ENCODE measurements around the gene CACNG3. TPM values are rescaled to one million over a fixed set of nuclear protein-coding genes. Genes with fewer than 3 reads are reported as not detected.

CACNG3 gene
- total RNA-seq, 1 donor from 2014 or later, result not detected

- H3K27me3 ChIP-seq (ENCODE audit: control insufficient read depth, insufficient read depth, low read length), result no peaks in the 10 kb centered on the region
- no peak for DNase-seq (ENCODE audit: low read depth)
- H3K4me3 ChIP-seq (ENCODE audit: low read depth, low read length), result no peak overlapping the region
- no peaks in the 10 kb centered on the region for H3K36me3 ChIP-seq (ENCODE audit: control insufficient read depth, insufficient read depth, low read length)
- TF ChIP-seq, protein P1, sequence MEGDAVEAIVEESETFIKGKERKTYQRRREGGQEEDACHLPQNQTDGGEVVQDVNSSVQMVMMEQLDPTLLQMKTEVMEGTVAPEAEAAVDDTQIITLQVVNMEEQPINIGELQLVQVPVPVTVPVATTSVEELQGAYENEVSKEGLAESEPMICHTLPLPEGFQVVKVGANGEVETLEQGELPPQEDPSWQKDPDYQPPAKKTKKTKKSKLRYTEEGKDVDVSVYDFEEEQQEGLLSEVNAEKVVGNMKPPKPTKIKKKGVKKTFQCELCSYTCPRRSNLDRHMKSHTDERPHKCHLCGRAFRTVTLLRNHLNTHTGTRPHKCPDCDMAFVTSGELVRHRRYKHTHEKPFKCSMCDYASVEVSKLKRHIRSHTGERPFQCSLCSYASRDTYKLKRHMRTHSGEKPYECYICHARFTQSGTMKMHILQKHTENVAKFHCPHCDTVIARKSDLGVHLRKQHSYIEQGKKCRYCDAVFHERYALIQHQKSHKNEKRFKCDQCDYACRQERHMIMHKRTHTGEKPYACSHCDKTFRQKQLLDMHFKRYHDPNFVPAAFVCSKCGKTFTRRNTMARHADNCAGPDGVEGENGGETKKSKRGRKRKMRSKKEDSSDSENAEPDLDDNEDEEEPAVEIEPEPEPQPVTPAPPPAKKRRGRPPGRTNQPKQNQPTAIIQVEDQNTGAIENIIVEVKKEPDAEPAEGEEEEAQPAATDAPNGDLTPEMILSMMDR (IDR thresholded peaks at IDR 0.05; ENCODE audit: insufficient read depth, low read length, severe bottlenecking), result no peak
- no peak for FAIRE-seq
These were observed 23.9 kb downstream of the CACNG3 start for GRCh38 chr16:24279982-24280515.

- TF ChIP-seq, protein P1 (IDR thresholded peaks at IDR 0.05; ENCODE audit: insufficient read depth, low read length, severe bottlenecking), result no peak
- Histone ChIP-seq H3K4me3 (ENCODE audit: low read depth, low read length) (no peak overlapping the region), H3K36me3 (ENCODE audit: control insufficient read depth, insufficient read depth, low read length) (no peaks in the 10 kb centered on the region), H3K27me3 (ENCODE audit: control insufficient read depth, insufficient read depth, low read length) (no peaks in the 10 kb centered on the region)
- FAIRE-seq, result no peak
- DNase-seq (ENCODE audit: low read depth), result no peak
These were observed 25.3 kb downstream of the CACNG3 start for GRCh38 chr16:24281466-24281865.

- FAIRE-seq, result no peak
- TF ChIP-seq, protein P1 (IDR thresholded peaks at IDR 0.05; ENCODE audit: insufficient read depth, low read length, severe bottlenecking), result no peak
- Histone ChIP-seq H3K36me3 (ENCODE audit: control insufficient read depth, insufficient read depth, low read length) (no peaks in the 10 kb centered on the region), H3K4me3 (ENCODE audit: low read depth, low read length) (no peak overlapping the region), H3K27me3 (ENCODE audit: control insufficient read depth, insufficient read depth, low read length) (no peaks in the 10 kb centered on the region)
- no peak for DNase-seq (ENCODE audit: low read depth)
These were observed 26.0 kb downstream of the CACNG3 start for GRCh38 chr16:24282141-24282540.

DNA sequence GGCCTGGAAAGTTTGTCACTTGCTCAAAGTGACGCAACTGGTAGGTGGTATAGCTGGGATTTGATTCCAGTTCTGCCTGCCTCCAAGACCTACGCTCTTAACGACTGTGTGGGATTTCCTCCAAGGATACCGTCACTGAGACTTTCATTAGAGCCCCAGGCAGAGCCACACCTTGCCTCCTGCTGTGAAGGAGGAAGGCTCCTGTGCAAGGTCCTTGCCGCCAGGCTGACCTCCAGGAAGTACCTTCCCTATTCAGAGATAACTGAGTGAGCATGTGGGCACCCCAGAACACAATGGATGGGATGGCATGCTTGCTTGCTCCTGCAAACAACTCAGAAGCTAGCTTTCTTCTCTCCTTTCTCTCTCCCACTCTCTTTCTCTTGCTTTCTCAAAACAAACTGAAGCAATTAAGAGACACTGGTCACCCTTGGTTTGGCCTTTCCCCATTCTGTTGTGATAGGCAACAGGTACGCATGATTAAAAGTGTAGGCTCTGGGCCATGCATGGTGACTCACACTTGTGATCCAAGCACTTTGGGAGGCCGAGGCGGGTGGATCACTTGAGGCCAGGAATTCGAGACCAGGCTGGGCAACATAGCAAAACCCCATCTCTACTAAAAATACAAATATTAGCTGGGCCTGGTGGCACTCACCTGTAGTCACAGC, 30.7 kb downstream of the CACNG3 start:
- FAIRE-seq (peak; percentile 28), DNase-seq (ENCODE audit: low read depth) (no peak)
- H3K27me3 ChIP-seq (ENCODE audit: control insufficient read depth, insufficient read depth, low read length), result no peaks in the 10 kb centered on the region
- TF ChIP-seq, protein P1 (IDR thresholded peaks at IDR 0.05; ENCODE audit: insufficient read depth, low read length, severe bottlenecking), result no peak
- no peaks in the 10 kb centered on the region for H3K36me3 ChIP-seq (ENCODE audit: control insufficient read depth, insufficient read depth, low read length)
- H3K4me3 ChIP-seq (ENCODE audit: low read depth, low read length), result no peak overlapping the region

DNA sequence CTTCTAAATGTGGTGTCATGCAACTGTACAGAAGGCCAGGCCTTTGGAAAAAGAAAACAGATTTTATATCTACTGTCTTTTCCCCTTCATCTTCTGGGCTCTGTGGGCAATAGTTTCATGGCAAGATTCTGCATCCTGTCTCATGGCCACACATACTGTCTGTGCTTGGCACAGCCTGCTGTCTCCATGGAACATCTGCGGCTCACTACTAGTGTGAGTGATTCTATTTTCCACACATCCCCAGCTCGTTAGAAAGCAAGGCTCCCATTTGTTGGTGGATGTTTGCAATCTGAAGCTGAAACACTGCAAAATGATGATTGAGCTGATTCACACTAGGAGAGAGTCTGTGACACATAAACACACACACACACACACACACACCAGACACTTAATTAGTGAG, 32.4 kb downstream of the CACNG3 start:
- FAIRE-seq, result peak; percentile 43
- no peaks in the 10 kb centered on the region for H3K27me3 ChIP-seq (ENCODE audit: control insufficient read depth, insufficient read depth, low read length)
- no peaks in the 10 kb centered on the region for H3K36me3 ChIP-seq (ENCODE audit: control insufficient read depth, insufficient read depth, low read length)
- no peak for DNase-seq (ENCODE audit: low read depth)
- no peak overlapping the region for H3K4me3 ChIP-seq (ENCODE audit: low read depth, low read length)
- TF ChIP-seq, protein P1 (IDR thresholded peaks at IDR 0.05; ENCODE audit: insufficient read depth, low read length, severe bottlenecking), result no peak
